ENCODE measurements around the gene ALG14.

Gene ALG14

DNA sequence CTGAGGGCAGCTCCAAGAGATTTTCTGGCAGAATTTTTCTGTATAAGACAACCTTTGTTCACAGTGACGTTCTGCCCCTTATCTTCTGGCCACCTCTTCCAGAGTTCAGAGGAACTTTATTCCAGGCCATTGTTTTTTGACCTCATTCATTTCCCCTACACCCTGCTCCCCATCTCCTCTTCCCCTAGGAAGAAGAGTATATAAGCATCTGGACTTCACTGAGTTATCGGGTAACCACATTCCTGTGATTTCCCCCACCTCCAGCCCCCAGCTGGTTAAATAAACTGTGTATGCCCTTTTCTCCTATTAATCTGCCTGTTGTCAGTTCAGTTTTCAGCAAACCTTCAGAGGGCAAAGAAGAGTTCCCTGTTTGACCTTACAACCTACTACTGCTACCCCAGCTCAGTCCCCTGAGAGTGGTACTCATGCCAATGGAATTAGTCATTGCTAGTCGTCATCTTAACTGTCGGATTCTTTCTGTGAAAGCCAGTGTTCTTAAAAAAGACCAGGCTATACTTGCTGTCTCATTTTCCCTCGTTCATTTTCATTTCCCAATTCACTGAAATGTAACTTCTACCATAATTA, 14.3 kb upstream of the ALG14 start:
- Histone ChIP-seq H3K4me3 (ENCODE audit: low read length) (no peak overlapping the region), H3K9ac (ENCODE audit: low read length) (no peak overlapping the region), H2AFZ (ENCODE audit: low read depth, low read length) (no peak overlapping the region), H4K20me1 (ENCODE audit: insufficient read depth, low read length) (no peaks in the 10 kb centered on the region), H3K4me1 (ENCODE audit: low read length) (peaks cover 20% of the 10 kb centered on the region), H3K4me2 (ENCODE audit: low read length) (peak overlapping the region; percentile 29), H3K36me3 (replicated peaks; ENCODE audit: low read depth, low read length) (no peaks in the 10 kb centered on the region), H3K79me2 (ENCODE audit: low read length) (no peaks in the 10 kb centered on the region), H3K27ac (ENCODE audit: low read length) (no peak overlapping the region), H3K27me3 (ENCODE audit: low read depth, low read length) (0 out of 2 replicates have a peak, but pooled peaks cover 3% of the 10 kb centered on the region), H3K9me3 (ENCODE audit: insufficient read depth, low read length) (no peaks in the 10 kb centered on the region)
- TF ChIP-seq, protein P1, sequence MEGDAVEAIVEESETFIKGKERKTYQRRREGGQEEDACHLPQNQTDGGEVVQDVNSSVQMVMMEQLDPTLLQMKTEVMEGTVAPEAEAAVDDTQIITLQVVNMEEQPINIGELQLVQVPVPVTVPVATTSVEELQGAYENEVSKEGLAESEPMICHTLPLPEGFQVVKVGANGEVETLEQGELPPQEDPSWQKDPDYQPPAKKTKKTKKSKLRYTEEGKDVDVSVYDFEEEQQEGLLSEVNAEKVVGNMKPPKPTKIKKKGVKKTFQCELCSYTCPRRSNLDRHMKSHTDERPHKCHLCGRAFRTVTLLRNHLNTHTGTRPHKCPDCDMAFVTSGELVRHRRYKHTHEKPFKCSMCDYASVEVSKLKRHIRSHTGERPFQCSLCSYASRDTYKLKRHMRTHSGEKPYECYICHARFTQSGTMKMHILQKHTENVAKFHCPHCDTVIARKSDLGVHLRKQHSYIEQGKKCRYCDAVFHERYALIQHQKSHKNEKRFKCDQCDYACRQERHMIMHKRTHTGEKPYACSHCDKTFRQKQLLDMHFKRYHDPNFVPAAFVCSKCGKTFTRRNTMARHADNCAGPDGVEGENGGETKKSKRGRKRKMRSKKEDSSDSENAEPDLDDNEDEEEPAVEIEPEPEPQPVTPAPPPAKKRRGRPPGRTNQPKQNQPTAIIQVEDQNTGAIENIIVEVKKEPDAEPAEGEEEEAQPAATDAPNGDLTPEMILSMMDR (IDR thresholded peaks at IDR 0.05; ENCODE audit: low read depth, low read length), result no peak
- TF ChIP-seq EZH2phosphoT487 (IDR thresholded peaks at IDR 0.05; ENCODE audit: low read depth), result no peak

DNA sequence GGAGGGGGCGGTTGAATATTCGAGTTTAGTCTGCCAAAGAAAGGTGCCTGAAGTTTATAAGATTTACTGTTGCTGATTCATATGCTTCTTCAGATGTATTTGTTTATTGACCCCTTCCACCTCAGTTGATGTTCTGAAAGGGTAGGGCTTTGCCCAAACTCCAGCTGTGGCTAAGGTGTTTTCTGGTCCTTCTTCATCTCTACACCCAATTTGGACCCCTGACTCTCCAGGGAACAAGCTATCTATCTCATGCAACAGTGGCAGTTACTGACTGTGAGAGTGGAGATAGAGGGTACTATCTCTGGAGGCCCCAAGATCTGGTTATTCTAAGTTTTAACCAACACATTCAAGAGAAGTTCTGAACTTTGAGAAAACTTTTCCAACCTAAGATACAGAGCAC, 12.6 kb upstream of the ALG14 start:
- Histone ChIP-seq H4K20me1 (ENCODE audit: insufficient read depth, low read length) (no peaks in the 10 kb centered on the region), H2AFZ (ENCODE audit: low read depth, low read length) (no peak overlapping the region), H3K9me3 (ENCODE audit: insufficient read depth, low read length) (no peaks in the 10 kb centered on the region), H3K79me2 (ENCODE audit: low read length) (no peaks in the 10 kb centered on the region), H3K4me1 (ENCODE audit: low read length) (peaks cover 20% of the 10 kb centered on the region), H3K27ac (ENCODE audit: low read length) (no peak overlapping the region), H3K4me3 (ENCODE audit: low read length) (peak overlapping the region; percentile 67; the same call in 1 of the 2 replicates), H3K9ac (ENCODE audit: low read length) (no peak overlapping the region), H3K36me3 (replicated peaks; ENCODE audit: low read depth, low read length) (no peaks in the 10 kb centered on the region), H3K4me2 (ENCODE audit: low read length) (0 out of 2 replicates have a peak overlapping the region, but pooled peaks have one; percentile 82), H3K27me3 (ENCODE audit: low read depth, low read length) (0 out of 2 replicates have a peak, but pooled peaks cover 5% of the 10 kb centered on the region)
- no peak for TF ChIP-seq EZH2phosphoT487 (IDR thresholded peaks at IDR 0.05; ENCODE audit: low read depth)
- TF ChIP-seq, protein P1 (IDR thresholded peaks at IDR 0.05; ENCODE audit: low read depth, low read length), result no peak

DNA sequence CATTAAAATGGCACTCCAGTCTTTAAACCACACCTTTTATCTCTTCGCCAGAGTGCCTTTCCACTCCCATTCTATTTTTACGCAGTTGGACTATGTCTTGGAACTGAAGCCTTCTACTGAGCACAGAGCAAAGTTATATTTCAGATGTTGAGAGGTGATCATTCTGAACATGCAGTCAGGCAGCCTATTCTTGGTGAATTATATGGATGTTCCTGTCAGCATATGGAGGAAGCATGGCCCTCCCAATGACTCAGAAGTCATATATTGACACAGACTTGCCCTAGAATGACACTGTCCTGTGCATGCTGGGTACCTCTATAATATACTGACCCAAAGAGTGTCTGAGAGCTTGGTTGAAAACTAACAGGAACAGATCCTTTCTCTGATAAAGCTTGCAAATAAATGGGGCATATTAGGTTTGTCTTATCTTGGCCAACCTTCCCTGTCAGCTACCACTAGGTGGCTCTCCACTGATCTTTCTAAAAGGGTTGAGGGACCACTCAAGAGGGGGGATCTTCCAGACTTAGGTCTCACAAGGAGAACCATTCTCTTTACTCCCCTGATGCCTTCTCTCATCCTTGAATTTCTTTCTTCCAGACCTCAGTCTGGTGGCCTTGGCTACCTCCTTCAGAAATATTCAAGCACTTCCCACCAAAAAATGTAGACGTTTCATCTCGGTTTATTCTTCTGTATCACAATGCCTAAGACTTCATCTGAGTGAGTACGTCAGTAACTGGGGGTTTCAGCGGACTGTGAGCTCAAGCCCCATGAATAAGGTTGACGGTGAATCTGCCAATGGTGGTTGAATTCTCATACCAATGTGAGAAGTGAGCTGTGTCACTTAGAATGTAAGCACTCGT, 11.8 kb upstream of the ALG14 start:
- Histone ChIP-seq H3K27ac (ENCODE audit: low read length) (no peak overlapping the region), H3K9me3 (ENCODE audit: insufficient read depth, low read length) (no peaks in the 10 kb centered on the region), H4K20me1 (ENCODE audit: insufficient read depth, low read length) (no peaks in the 10 kb centered on the region), H3K9ac (ENCODE audit: low read length) (peak overlapping the region; percentile 35; the same call in 1 of the 2 replicates), H2AFZ (ENCODE audit: low read depth, low read length) (peak overlapping the region; percentile 97), H3K36me3 (replicated peaks; ENCODE audit: low read depth, low read length) (no peaks in the 10 kb centered on the region), H3K79me2 (ENCODE audit: low read length) (no peaks in the 10 kb centered on the region), H3K4me3 (ENCODE audit: low read length) (peak overlapping the region; percentile 67), H3K4me1 (ENCODE audit: low read length) (peaks cover 20% of the 10 kb centered on the region), H3K27me3 (ENCODE audit: low read depth, low read length) (0 out of 2 replicates have a peak, but pooled peaks cover 7% of the 10 kb centered on the region), H3K4me2 (ENCODE audit: low read length) (peak overlapping the region; percentile 82)
- TF ChIP-seq EZH2phosphoT487 (IDR thresholded peaks at IDR 0.05; ENCODE audit: low read depth), result no peak
- TF ChIP-seq, protein P1 (IDR thresholded peaks at IDR 0.05; ENCODE audit: low read depth, low read length), result peak; percentile 81

DNA sequence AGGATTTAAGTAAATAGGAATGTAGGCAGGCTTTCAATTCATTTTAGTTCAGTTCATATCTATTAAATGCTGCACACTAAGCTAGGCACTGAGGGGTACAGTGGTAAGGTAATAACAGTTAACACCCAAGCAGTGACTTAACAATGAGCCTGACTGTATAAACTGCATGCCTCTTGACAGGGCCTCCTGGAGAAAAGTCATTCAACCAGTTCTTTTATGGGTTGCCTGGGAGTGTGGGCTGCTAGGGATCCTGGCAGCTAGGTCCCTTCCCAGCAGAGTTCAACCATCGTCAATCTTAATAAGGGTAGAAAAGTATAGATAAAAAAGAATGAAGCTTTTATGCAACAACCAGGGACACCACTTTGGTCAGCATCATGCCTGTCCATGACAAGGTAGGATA, 8.1 kb upstream of the ALG14 start:
- no peaks in the 10 kb centered on the region for H3K9me3 ChIP-seq (ENCODE audit: insufficient read depth, low read length)
- H4K20me1 ChIP-seq (ENCODE audit: insufficient read depth, low read length), result no peaks in the 10 kb centered on the region
- H3K27ac ChIP-seq (ENCODE audit: low read length), result no peak overlapping the region
- no peak overlapping the region for H3K4me2 ChIP-seq (ENCODE audit: low read length)
- peaks cover 10% of the 10 kb centered on the region; the same call in 1 of the 2 replicates for H3K4me1 ChIP-seq (ENCODE audit: low read length)
- H3K27me3 ChIP-seq (ENCODE audit: low read depth, low read length), result 0 out of 2 replicates have a peak, but pooled peaks cover 4% of the 10 kb centered on the region
- TF ChIP-seq, protein P1 (IDR thresholded peaks at IDR 0.05; ENCODE audit: low read depth, low read length), result no peak
- no peak for TF ChIP-seq EZH2phosphoT487 (IDR thresholded peaks at IDR 0.05; ENCODE audit: low read depth)
- no peaks in the 10 kb centered on the region for H3K36me3 ChIP-seq (replicated peaks; ENCODE audit: low read depth, low read length)
- H2AFZ ChIP-seq (ENCODE audit: low read depth, low read length), result no peak overlapping the region
- no peak overlapping the region for H3K9ac ChIP-seq (ENCODE audit: low read length)
- H3K79me2 ChIP-seq (ENCODE audit: low read length), result no peaks in the 10 kb centered on the region
- no peak overlapping the region for H3K4me3 ChIP-seq (ENCODE audit: low read length)
